GM21423 (cell line): ENCODE measurements around the gene CBFB.

Experiments used
- ATAC-seq: cut with Tn5 transposase; IDR thresholded peaks from one replicate; pipeline ENCODE4 v1.9.1; 2021; ENCODE audit warnings: mild to moderate bottlenecking, moderate library complexity; ENCODE audit not compliant: unreplicated experiment

CBFB gene

DNA sequence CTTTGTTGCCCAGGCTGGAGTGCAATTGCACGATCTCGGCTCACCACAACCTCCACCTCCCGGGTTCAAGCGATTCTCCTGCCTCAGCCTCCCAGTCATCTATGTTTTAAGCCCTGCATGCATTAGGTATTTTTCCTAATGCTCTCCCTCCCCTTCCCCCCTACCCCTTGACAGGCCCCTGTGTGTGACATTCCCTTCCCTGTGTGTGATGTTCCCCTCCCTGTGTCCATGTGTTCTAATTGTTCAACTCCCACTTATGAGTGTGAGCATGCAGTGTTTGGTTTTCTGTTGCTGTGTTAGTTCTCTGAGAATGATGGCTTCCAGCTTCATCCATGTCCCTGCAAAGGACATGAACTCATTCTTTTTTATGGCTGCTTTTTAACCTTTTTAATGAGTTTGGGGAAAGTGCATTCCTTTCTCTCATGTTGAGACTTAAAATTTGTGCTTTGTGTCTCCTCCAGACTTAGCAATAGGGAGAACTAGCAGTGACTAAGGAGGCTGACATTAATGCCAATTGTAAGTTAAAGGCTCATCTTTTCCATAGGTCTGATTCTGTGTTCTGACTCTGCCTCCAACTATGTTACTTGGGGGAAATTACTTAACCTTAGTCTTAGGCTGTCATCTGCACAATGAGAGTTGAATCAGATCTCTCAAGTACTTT is 63.1 kb downstream of the CBFB start:
- no peak for ATAC-seq

DNA sequence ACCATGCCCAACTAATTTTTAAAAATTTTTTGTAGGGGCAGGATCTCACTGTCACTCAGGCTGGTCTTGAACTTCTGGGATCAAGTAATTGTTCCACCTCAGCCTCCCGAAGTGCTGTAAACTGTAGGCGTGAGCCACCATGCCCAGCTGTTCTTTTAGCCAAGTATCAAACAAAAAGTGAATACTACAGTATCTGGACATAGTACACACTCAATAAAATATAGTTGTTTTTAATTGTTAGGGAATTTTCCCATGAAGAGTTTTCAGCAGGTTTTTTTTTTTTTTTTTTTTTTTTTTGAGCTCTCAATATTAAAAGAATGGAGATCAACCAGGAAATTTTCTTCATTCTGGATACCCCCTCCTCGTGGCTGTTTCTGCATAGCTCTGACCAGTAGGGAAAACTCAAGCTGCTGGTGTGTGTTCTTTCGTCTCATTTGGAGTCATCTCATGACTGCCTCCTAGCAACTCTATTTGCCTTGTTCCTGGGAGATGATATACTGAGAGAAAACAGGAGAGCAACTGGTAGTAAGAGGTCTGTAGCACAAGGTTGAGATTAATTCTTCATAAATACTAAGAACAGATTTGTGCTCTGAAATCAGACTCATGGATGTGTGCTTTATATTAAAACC is 64.3 kb downstream of the CBFB start:
- ATAC-seq, result no peak

GRCh38 chr16:67098599-67098998 is 69.7 kb downstream of the CBFB start:
- ATAC-seq, result no peak

GRCh38 chr16:67100569-67101310 is 71.8 kb downstream of the CBFB start:
- ATAC-seq, result no peak

GRCh38 chr16:67101311-67102082 is 72.5 kb downstream of the CBFB start:
- no peak for ATAC-seq

DNA sequence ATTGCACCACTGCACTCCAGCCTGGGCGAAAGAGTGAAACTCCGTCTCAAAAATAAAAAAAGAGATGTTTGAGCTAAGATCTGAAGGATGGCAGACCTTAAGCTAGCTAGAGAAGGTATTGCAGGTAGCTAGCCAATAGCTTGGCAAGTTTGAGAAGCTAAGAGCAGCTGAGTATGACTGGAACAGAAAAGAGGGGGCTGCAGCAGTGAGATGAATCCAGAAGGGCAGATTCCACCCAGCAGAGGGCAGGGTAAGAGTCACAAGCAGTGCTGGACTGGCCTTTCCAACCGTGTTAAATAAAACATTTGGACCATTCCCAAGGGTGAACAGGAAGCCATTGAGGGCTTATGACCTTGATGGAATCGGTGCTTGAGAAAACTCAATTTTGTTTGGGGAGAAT is 75.1 kb downstream of the CBFB start:
- no peak for ATAC-seq

GRCh38 chr16:67104845-67105244 is 75.9 kb downstream of the CBFB start:
- ATAC-seq, result no peak

DNA sequence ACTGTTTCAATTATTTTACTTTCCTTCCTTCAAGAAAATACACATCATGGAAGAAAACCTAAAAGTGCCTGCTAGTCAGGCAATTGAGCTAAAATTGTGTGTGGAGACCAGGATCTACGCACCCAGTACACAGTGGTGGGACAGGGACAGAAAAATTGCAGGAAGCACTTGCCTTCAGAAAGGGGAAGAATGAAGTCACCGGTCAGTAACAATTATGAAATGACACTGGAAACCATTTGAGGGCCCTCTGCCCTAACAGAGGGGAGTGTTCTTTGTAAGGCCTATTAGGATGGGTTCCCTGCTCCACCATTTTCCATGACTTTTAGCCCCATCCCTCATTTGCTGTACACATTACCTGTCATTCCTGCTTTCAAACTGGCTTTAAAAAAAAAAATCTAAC is 76.3 kb downstream of the CBFB start:
- no peak for ATAC-seq

- ATAC-seq, result no peak
These were observed 76.9 kb downstream of the CBFB start for GRCh38 chr16:67105881-67106280.

- no peak for ATAC-seq
These were observed 79.5 kb downstream of the CBFB start for GRCh38 chr16:67108489-67108888.

DNA sequence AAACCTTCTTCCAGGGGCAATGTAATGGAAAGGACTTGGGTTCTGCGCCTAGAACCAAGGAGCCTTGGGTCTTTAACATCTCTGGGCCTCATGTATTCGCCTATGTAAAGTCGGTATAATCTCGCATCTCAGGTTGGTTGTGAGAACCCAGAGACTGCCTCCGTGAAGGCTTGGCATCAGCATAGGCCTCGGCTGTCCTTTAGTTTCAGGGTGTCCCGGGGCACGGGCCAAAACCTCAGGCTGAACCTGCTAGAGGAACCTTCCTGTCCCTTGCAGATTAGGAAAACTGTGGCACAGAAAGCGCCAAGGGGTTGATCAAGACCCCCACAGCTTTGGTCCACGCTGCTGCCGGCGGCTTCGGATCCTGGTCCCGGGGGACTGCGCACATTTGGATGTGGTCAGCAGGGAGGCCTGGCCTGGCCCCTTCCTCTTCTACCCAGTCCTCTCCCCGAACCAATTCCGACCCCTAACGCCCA is 80.0 kb downstream of the CBFB start:
- no peak for ATAC-seq

DNA sequence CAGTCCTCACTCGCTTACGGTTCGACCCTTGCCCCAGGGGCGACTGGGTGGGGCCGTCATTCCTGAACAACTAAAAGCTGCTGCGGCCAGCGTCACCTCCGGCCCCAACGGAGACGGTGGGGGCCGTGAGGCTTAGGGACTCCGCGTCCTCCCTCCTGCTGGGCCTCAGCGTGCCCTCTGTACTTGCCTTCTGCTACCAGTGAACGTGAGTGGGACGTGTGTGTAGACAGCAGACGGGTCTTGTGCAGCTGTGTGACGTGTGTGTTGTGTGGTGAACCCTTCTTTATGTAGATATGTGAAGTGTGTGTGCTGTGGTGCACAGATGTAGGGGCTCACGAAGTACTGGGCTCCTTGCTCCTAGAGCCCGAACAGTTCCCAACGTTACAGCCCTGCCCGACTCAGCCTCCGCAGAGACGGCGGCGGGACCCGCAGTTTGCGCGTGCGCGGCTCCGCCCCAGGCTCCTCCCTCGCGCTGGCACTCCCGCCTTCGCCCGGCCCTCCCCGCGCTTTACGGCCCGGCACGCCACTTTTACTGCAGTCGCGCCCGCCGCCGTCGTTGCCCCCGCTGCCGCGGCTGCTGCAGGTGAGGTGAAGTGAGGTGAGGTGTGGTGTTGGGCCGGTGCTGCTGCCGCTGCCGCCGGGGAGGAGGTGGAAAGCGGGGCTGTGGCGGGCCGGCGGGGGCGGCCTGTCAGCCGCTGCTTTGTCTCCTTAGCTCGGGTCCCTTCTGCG is 80.6 kb downstream of the CBFB start, which contains the start of gene PHAF1:
Gene PHAF1, plus strand, starts transcription at position 535 of the 729 bp plus-strand sequence. CDS start 235 bp downstream, outside the sequence.
- peak; percentile 76 for ATAC-seq

DNA sequence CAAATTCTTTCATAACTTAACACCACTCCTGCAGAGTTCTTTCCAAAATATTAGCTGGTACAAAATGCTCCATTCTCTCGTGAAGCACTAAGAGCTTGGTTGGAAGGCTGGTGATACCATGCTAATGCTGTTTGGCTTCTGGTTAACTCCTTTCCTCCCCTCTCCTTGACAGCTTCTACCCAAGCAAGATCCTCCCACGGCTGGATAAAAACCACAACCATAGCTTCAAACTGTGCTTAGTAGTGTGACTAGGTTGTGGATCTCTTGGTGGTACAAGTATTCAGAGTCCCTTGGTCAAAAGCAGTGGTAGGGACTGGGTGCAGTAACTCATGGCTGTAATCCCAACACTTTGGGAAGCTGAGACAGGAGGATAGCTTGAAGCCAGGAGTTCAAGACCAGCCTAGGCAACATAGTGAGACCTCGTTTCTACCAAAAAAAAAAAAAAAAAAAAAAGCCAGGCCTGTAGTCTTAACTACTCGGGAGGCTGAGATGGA is 83.0 kb downstream of the CBFB start:
- no peak for ATAC-seq

DNA sequence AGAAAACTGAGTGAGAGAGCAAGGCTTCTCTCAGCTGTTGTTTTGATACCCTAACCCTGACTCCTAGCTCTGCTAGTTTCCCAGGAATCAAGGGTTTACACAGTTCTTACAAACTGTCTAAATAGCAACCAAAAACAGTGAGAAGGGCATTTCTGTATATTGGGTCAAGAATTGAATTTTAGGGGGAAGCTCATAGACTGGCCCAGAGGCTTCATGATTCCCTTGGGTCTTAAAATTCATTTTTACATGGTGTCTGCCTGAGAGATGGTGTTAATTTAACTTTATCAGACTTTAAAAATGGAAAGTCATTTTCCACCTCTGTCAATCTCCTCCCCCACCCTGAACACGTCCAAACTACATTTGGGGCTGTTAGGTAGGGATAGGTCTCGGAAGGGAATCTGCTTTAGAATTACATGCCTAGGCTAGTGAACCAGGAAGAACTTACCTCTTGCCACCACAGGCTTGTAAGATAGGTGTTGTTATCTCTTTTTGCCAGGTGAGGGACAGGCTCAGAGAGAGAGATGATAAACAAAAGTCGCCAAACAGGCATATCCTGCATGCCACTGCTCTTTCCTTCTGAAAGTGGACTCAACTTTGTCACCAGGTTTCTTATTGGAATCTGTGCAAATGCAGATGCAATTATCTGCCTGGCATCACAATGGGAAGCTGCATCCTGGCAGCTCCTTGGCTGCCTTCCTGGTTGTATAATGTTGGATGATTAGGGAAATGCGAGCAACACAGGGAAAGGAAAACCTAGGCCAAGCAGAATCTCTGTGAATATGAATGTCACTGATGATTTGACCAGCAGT is 83.8 kb downstream of the CBFB start:
- no peak for ATAC-seq

DNA sequence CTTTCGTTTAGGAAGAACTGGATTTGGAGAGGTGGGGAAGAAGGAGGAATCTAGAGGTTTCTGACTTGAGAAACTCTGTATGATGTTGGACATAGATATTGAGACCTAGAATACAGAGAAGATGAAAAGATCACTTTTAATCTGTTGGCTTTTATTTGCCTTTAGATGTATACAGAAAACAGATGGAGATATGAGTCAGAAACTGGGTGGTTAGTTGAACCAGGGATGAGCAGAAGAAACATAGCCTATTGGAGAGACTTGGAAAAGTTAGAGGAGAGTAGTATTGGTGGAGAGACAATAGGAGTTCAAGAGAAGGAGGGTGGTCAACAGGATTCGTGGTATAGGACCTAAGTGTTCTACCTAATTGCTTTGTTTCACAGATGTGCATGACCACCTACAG is 85.8 kb downstream of the CBFB start:
- ATAC-seq, result no peak

DNA sequence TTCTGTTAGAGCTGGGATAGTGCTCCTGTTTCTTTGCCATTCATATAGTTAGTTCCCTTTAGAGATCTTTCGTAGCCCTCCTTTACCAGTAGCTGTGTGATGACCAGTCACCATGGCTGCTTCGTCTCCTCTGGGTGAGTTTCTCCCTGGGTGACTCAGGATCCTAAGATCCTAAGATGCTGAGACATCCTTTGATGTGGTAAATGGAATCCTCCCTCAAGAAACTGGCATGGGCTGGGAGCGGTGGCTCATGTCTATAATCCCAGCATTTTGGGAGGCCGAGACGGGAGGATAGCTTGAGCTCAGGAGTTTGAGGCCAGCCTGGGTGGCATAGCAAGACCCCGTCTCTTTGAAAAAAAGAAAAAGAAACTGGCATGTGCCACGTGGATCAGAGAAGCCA is 86.7 kb downstream of the CBFB start:
- no peak for ATAC-seq

- no peak for ATAC-seq
These were observed 87.7 kb downstream of the CBFB start for GRCh38 chr16:67116388-67117311.

DNA sequence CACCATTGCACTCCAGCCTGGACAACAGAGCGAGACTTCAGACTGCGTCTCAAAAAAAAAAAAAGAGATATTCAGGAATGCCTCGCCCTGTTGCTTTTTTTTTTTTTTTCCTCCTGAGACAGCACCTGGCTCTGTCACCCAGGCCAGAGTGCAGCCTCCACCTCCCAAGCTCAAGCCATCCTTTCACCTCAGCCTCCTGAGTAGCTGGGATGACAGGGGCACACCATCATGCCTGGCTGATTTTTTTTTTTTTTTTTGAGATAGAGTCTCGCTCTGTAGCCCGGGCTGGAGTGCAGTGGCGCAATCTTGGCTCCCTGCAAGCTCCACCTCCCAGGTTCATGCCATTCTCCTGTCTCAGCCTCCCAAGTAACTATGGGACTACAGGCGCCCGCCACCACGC is 88.8 kb downstream of the CBFB start:
- no peak for ATAC-seq
